ENCODE results near the gene BCAN.
"Not testable (repeated sequence)": the region's sequence is repeated elsewhere in the genome, so short reads cannot be mapped to it uniquely, and the experiment has no call there.

BCAN gene

GRCh38 chr1:156641761-156642264 lies at the start of gene BCAN:
Gene BCAN, plus strand, starts transcription at chr1:156642117. Its CDS starts 3,938 bp downstream, at chr1:156646055.
- DNase-seq: no peak

- DNase-seq: peak; percentile 21
These were observed 49.6 kb upstream of the BCAN start for GRCh38 chr1:156592158-156592909.

- DNase-seq: no peak
These were observed 48.8 kb upstream of the BCAN start for GRCh38 chr1:156592910-156593660.

- DNase-seq: no peak
These were observed 48.3 kb upstream of the BCAN start for GRCh38 chr1:156593661-156593989.

- DNase-seq: no peak
These were observed 47.7 kb upstream of the BCAN start for GRCh38 chr1:156594190-156594589.

- no peak for DNase-seq
These were observed 46.9 kb upstream of the BCAN start for GRCh38 chr1:156595016-156595415.

- DNase-seq: no peak
These were observed 45.5 kb upstream of the BCAN start for GRCh38 chr1:156596426-156596825.

GRCh38 chr1:156598125-156598524 lies 43.8 kb upstream of the BCAN start:
- DNase-seq: no peak

- DNase-seq: no peak
These were observed 43.0 kb upstream of the BCAN start for GRCh38 chr1:156598731-156599432.

GRCh38 chr1:156599811-156600210 lies 42.1 kb upstream of the BCAN start:
- peak; percentile 86 for DNase-seq

- DNase-seq: no peak
These were observed 41.2 kb upstream of the BCAN start for GRCh38 chr1:156600733-156601121.

- DNase-seq: peak; percentile 91
These were observed 40.6 kb upstream of the BCAN start, which contains the start of gene GPATCH4 for GRCh38 chr1:156601122-156601830. Gene GPATCH4, minus strand, starts transcription at chr1:156601479.

- no peak for DNase-seq
These were observed 40.0 kb upstream of the BCAN start for GRCh38 chr1:156601892-156602291.

GRCh38 chr1:156602557-156602993 lies 39.3 kb upstream of the BCAN start:
- DNase-seq: peak; percentile 73

GRCh38 chr1:156607344-156607743 lies 34.6 kb upstream of the BCAN start:
- not testable (repeated sequence) for DNase-seq

GRCh38 chr1:156608036-156608674 lies 33.8 kb upstream of the BCAN start:
- DNase-seq: peak; percentile 91

- peak; percentile 75 for DNase-seq
These were observed 32.9 kb upstream of the BCAN start for GRCh38 chr1:156608981-156609380.

GRCh38 chr1:156610072-156610471 lies 31.8 kb upstream of the BCAN start:
- DNase-seq: not testable (repeated sequence)

GRCh38 chr1:156612666-156613065 lies 29.3 kb upstream of the BCAN start:
- DNase-seq: no peak

GRCh38 chr1:156615946-156616345 lies 26.0 kb upstream of the BCAN start:
- no peak for DNase-seq

GRCh38 chr1:156616463-156616862 lies 25.5 kb upstream of the BCAN start:
- peak; percentile 58 for DNase-seq
